GM18511 (cell line): ENCODE data around the gene TEK.

ENCODE experiments used
- ATAC-seq: cut with Tn5 transposase; IDR thresholded peaks from one replicate; pipeline ENCODE4 v1.9.1; 2021; ENCODE audit warnings: mild to moderate bottlenecking, moderate library complexity; ENCODE audit not compliant: unreplicated experiment

The TEK gene

GRCh38 chr9:27118916-27119315, 9.9 kb downstream of the TEK start:
- ATAC-seq: no peak

GRCh38 chr9:27124151-27124550, 15.1 kb downstream of the TEK start:
- ATAC-seq: no peak

GRCh38 chr9:27125030-27125429, 16.0 kb downstream of the TEK start:
- ATAC-seq: no peak

GRCh38 chr9:27125936-27126335, 16.9 kb downstream of the TEK start:
- ATAC-seq: no peak

- ATAC-seq: no peak
Measured at GRCh38 chr9:27126670-27127069, 17.6 kb downstream of the TEK start.

GRCh38 chr9:27129221-27129620, 20.2 kb downstream of the TEK start:
- ATAC-seq: no peak

GRCh38 chr9:27131731-27132130, 22.7 kb downstream of the TEK start:
- no peak for ATAC-seq

- ATAC-seq: no peak
Measured at GRCh38 chr9:27133817-27134216, 24.8 kb downstream of the TEK start.

- no peak for ATAC-seq
Measured at GRCh38 chr9:27142299-27142930, 33.4 kb downstream of the TEK start.

- no peak for ATAC-seq
Measured at GRCh38 chr9:27145143-27145542, 36.1 kb downstream of the TEK start.

- no peak for ATAC-seq
Measured at GRCh38 chr9:27149651-27150050, 40.6 kb downstream of the TEK start.

- no peak for ATAC-seq
Measured at GRCh38 chr9:27150746-27151406, 41.9 kb downstream of the TEK start.

- ATAC-seq: no peak
Measured at GRCh38 chr9:27151693-27152404, 42.8 kb downstream of the TEK start.

- no peak for ATAC-seq
Measured at GRCh38 chr9:27152405-27152718, 43.3 kb downstream of the TEK start.

- ATAC-seq: no peak
Measured at GRCh38 chr9:27154908-27155307, 45.9 kb downstream of the TEK start.

- no peak for ATAC-seq
Measured at GRCh38 chr9:27157097-27157496, 48.1 kb downstream of the TEK start.

GRCh38 chr9:27157736-27158135, 48.7 kb downstream of the TEK start:
- no peak for ATAC-seq

GRCh38 chr9:27160636-27161035, 51.6 kb downstream of the TEK start:
- ATAC-seq: no peak

GRCh38 chr9:27162045-27162444, 53.0 kb downstream of the TEK start:
- ATAC-seq: no peak

- ATAC-seq: no peak
Measured at GRCh38 chr9:27165068-27165467, 56.0 kb downstream of the TEK start.

GRCh38 chr9:27165670-27166069, 56.6 kb downstream of the TEK start:
- no peak for ATAC-seq

GRCh38 chr9:27168496-27168895, 59.5 kb downstream of the TEK start:
- ATAC-seq: no peak
